Measurements from ENCODE around the gene RFX7. TPM values are rescaled to one million over a fixed set of nuclear protein-coding genes. Genes with fewer than 3 reads are reported as not detected.

Gene RFX7
- total and polyA plus RNA-seq, 2 donors (not counting 1 experiment from before 2014, with no cell fraction given): 5.4 to 6.9 TPM

- H2AFZ ChIP-seq (ENCODE audit: low read length): no peak overlapping the region
- H3K27me3 ChIP-seq (ENCODE audit: control insufficient read depth, insufficient read depth, low read length): no peaks in the 10 kb centered on the region
- DNase-seq (ENCODE audit: low read depth in 2 of 2): no peak
- H4K20me1 ChIP-seq (ENCODE audit: control insufficient read depth, extremely low read depth, insufficient read depth, low read length): no peaks in the 10 kb centered on the region
- H3K36me3 ChIP-seq (ENCODE audit: control insufficient read depth, insufficient read depth, low read length): no peaks in the 10 kb centered on the region
- H3K9me3 ChIP-seq (ENCODE audit: control insufficient read depth, insufficient read depth, low read depth, low read length): no peaks in the 10 kb centered on the region
- H3K4me2 ChIP-seq (ENCODE audit: extremely low read depth, insufficient read depth, low read length): no peak overlapping the region
- no peaks in the 10 kb centered on the region for H3K79me2 ChIP-seq (ENCODE audit: control insufficient read depth, insufficient read depth, low read length)
- no peak overlapping the region for H3K9ac ChIP-seq (ENCODE audit: insufficient read depth, low read length)
- TF ChIP-seq EZH2 (IDR thresholded peaks at IDR 0.05; ENCODE audit: low read length, missing control alignments) (no peak), CTCF (conservative IDR thresholded peaks at IDR 0.05 in 1 of 2, IDR thresholded peaks at IDR 0.05 in 1 of 2; ENCODE audit: low read depth in 1 of 2, low read length in 2 of 2) (no peak)
- H3K4me3 ChIP-seq (replicated peaks in 1 of 4; ENCODE audit: control extremely low read depth in 1 of 4, insufficient read depth in 1 of 4, low read depth in 3 of 4, low read length in 4 of 4): no peak overlapping the region
- no peak overlapping the region for H3K27ac ChIP-seq (ENCODE audit: insufficient read depth, low read length)
- no peaks in the 10 kb centered on the region for H3K4me1 ChIP-seq (ENCODE audit: control insufficient read depth, extremely low read depth, insufficient read depth, low read length)
These were observed 166.6 kb downstream of the RFX7 start for GRCh38 chr15:56077081-56077480.

- no peak for TF ChIP-seq EZH2 (IDR thresholded peaks at IDR 0.05; ENCODE audit: low read length, missing control alignments)
- no peak for TF ChIP-seq CTCF (conservative IDR thresholded peaks at IDR 0.05 in 1 of 2, IDR thresholded peaks at IDR 0.05 in 1 of 2; ENCODE audit: low read depth in 1 of 2, low read length in 2 of 2)
- Histone ChIP-seq H3K79me2 (ENCODE audit: control insufficient read depth, insufficient read depth, low read length) (no peaks in the 10 kb centered on the region), H3K4me3 (replicated peaks in 1 of 4; ENCODE audit: control extremely low read depth in 1 of 4, insufficient read depth in 1 of 4, low read depth in 3 of 4, low read length in 4 of 4) (no peak overlapping the region), H3K9ac (ENCODE audit: insufficient read depth, low read length) (no peak overlapping the region), H3K27me3 (ENCODE audit: control insufficient read depth, insufficient read depth, low read length) (no peaks in the 10 kb centered on the region), H3K36me3 (ENCODE audit: control insufficient read depth, insufficient read depth, low read length) (no peaks in the 10 kb centered on the region), H3K27ac (ENCODE audit: insufficient read depth, low read length) (no peak overlapping the region), H2AFZ (ENCODE audit: low read length) (no peak overlapping the region), H3K4me1 (ENCODE audit: control insufficient read depth, extremely low read depth, insufficient read depth, low read length) (no peaks in the 10 kb centered on the region), H3K9me3 (ENCODE audit: control insufficient read depth, insufficient read depth, low read depth, low read length) (no peaks in the 10 kb centered on the region), H4K20me1 (ENCODE audit: control insufficient read depth, extremely low read depth, insufficient read depth, low read length) (no peaks in the 10 kb centered on the region), H3K4me2 (ENCODE audit: extremely low read depth, insufficient read depth, low read length) (no peak overlapping the region)
- no peak for DNase-seq (ENCODE audit: low read depth in 2 of 2)
These were observed 167.0 kb downstream of the RFX7 start for GRCh38 chr15:56076640-56077039.

- H3K4me3 ChIP-seq (replicated peaks in 1 of 4; ENCODE audit: control extremely low read depth in 1 of 4, insufficient read depth in 1 of 4, low read depth in 3 of 4, low read length in 4 of 4): no peak overlapping the region
- no peaks in the 10 kb centered on the region for H4K20me1 ChIP-seq (ENCODE audit: control insufficient read depth, extremely low read depth, insufficient read depth, low read length)
- H3K36me3 ChIP-seq (ENCODE audit: control insufficient read depth, insufficient read depth, low read length): no peaks in the 10 kb centered on the region
- H3K9me3 ChIP-seq (ENCODE audit: control insufficient read depth, insufficient read depth, low read depth, low read length): no peaks in the 10 kb centered on the region
- no peak overlapping the region for H3K4me2 ChIP-seq (ENCODE audit: extremely low read depth, insufficient read depth, low read length)
- H2AFZ ChIP-seq (ENCODE audit: low read length): no peak overlapping the region
- no peak overlapping the region for H3K9ac ChIP-seq (ENCODE audit: insufficient read depth, low read length)
- H3K27ac ChIP-seq (ENCODE audit: insufficient read depth, low read length): no peak overlapping the region
- no peaks in the 10 kb centered on the region for H3K4me1 ChIP-seq (ENCODE audit: control insufficient read depth, extremely low read depth, insufficient read depth, low read length)
- no peaks in the 10 kb centered on the region for H3K27me3 ChIP-seq (ENCODE audit: control insufficient read depth, insufficient read depth, low read length)
- H3K79me2 ChIP-seq (ENCODE audit: control insufficient read depth, insufficient read depth, low read length): no peaks in the 10 kb centered on the region
- TF ChIP-seq CTCF (conservative IDR thresholded peaks at IDR 0.05 in 1 of 2, IDR thresholded peaks at IDR 0.05 in 1 of 2; ENCODE audit: low read depth in 1 of 2, low read length in 2 of 2) (no peak), EZH2 (IDR thresholded peaks at IDR 0.05; ENCODE audit: low read length, missing control alignments) (no peak)
- DNase-seq (ENCODE audit: low read depth in 2 of 2): no peak
These were observed 169.0 kb downstream of the RFX7 start for GRCh38 chr15:56074481-56075265.

Data from fibroblast of lung (primary cell).